ENCODE results near the gene TSHZ3. TPM values are rescaled to one million over a fixed set of nuclear protein-coding genes. Genes with fewer than 3 reads are reported as not detected.
A peak's percentile ranks its signal among the peaks of the same experiment; 100 is the strongest.

Gene TSHZ3
- total RNA-seq, 2 donors from 2014 or later, result 4.3 to 5.4 TPM

DNA sequence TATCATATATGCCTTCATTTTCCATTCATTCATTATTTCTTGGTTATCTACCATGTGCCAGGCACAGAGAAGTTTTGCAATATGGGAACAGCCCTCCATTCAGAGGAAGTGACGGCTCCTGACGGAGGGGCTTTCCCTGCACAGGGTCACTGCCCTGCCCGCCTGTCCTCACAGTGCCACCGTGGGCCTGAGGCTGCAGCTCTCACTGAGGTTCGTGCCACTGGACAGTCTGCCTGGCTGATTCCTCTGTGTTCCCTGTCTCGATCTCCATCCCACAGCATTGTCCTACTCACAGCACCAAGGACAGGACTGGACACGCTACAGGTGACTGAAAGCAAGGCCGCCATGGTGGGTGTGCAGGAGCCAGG lies 92.7 kb downstream of the TSHZ3 start:
- no peak for DNase-seq
- intact Hi-C loops (cut with DNase I), result no loop called here
- ATAC-seq, result no peak

DNA sequence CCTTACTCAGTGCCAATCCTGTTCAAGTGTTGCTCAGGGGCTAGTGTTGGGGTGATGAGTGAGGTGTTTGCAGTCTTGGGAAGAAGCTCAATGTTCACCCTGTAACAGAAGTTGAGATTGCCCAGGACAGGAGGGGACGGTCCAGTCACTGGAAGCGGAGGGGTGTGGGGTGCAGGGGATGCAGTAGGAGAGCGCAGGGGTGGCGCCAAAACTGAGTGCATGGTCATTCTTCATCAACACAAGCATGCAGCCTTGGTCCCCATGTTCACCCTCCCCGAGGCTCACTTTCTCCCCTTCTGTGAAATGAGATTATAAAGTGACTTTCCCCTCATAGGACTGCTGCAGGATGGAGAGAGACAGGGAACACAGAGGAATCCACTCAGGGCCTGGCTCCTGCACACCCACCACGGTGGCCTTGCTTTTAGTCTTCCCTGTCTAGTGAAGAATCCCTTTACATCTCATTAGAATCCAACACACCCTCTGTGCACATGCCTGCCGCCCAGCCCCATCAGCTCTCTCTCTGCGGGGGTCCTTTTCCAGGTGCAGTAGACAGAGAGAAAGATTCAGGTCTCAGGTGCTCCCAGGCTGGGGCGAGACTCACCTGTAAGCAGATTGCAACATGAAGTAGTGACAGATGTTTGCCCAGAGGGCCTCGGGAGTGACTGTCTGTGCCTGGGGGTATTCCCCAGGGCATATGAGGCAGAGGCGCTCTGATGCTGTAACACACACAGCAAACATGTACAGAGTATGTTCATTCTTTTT lies 93.2 kb downstream of the TSHZ3 start:
- DNase-seq (no peak), ATAC-seq (no peak)
- intact Hi-C loops (cut with DNase I), result no loop called here

DNA sequence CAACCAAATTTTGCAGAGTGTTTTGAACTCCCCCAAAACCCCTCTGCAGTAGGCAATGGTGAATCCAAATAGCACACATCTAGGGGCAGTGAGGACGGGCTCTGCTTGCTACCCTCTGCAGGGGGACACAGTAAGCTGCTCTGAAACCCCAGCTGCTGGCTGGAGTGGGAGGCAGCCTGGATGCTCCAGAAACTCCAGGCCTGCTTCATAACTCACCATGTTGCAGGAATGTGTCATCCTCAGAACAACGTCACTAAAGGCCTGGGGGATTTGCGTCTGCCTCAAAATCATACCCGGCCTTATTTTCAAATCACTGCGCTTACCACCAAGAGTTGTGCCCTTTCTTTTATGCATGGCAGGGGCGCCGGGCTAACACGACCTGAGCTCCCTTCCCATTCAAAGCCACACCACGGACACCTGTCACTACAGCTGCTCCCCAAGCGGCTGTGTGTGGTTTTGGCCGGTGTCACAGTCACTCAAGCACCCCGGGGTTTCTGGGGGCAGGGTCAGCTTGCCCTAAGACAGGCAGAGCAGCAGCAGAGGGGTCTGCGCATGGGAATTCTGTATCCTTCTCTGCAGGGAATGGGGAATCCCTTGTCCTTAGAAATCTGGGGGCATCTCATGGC lies 93.9 kb downstream of the TSHZ3 start:
- ATAC-seq, result no peak
- intact Hi-C loops (cut with DNase I), result no loop called here
- DNase-seq, result no peak

DNA sequence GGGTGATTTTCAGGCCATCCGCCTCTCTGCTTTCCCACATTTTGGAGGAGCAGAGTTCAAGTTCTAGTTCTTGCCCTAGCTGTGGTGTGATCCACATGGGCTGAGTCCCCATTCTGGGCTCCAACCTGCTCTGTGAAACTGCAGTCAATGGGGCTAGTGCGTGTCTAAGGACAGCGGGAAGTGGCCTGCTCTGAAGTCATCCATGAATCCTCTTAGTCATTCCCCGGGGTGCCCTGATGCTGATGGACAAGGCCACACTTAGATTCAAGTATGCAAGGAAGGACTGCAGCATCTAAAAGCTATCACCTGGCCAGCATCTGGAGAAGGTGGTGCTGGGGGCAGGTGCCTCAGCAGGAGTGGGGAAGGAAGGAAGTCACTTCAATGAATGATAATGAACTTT lies 94.6 kb downstream of the TSHZ3 start:
- intact Hi-C loops (cut with DNase I), result no loop called here
- ATAC-seq (no peak), DNase-seq (no peak)

DNA sequence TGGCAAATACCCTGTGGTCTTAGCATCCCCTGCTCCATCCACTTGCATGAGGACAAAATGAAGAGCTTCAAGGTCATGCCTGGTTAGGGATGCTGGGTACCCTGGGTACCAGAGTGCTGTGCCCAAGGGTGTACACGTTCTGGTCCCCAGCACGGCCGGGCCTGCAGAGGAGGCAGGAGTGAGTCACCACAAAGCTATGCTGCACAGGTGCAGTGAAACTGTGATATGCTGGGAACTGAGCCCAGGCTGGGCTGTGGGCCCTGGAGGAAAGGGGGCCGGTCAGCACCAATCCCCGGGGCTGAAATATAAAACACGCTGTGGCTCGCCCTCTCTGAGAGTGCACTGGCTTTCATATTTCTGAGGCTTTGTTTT lies 95.1 kb downstream of the TSHZ3 start:
- peak in 1 of 2 donors; percentile 52 for ATAC-seq

DNA sequence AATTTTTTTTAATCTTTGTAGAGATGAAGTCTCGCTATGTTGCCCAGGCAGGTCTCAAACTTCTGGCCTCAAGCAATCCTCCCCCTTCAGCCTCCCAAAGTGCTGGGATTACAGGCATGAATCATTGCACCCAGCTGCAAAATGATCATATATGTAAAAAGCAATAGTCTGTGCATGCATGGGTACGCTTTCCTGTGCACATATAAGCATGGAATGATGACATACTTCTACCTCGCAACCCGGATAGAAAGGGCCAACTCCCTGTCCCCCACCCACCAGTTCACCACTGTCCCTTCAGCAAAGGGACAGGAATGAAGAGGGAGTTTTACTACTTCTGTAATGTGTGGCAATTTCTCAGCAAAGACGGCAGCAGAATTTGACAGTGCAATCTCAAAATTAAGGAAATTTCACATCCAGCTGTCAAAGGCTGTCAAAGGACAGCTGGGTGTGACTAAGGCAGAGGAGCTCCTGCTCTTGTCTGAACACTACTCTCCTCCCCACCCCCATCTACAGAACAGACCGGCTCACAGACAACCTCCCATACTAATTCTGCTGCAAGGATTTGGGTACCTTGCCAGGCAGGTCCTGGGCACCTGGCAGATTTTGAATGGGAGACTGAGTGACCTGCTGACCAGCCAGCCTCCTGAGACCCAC lies 95.6 kb downstream of the TSHZ3 start:
- DNase-seq (no peak), ATAC-seq (no peak)
- intact Hi-C loops (cut with DNase I), result no loop called here

More for the DNA sequence above, 95.1 kb downstream of the TSHZ3 start:
- DNase-seq, result no peak
- intact Hi-C loops (cut with DNase I), result no loop called here

DNA sequence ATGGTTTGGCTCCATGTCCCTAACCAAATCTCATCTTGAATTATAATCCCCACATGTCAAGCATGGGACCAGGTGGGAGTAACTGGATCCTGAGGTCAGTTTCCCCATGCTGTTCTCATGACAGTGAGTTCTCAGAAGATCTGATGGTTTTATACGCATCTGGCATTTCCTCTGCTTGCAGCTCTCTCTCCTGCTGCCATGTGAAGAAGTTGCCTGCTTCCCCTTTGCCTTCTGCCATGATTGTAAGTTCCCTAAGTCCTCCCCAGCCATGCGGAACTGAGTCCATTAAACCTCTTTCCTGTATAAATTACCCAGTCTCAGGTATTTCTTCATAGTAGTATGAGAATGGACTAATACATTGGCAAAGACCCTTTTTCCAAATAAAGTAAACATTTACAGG lies 96.8 kb downstream of the TSHZ3 start:
- no peak for DNase-seq
- ATAC-seq, result no peak
- intact Hi-C loops (cut with DNase I), result no loop called here

DNA sequence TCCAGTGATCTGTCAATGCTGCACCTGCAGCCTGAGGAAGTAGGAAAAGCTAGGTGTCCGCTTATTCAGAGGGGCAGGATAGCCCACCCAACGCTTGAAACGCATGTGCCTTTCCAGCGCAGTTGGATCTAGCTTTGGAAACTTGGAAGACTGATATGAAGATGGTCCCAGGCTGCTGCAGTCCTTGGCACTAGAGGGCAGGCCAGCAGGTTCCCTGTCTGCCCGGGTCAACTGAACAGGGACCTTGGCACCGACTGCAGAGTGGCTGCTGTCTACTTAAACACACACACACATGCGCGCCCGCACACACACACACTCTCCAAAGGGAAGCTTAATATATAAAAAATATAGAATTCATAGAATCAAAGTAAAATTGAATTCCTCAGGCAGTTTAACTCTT lies 100.0 kb downstream of the TSHZ3 start:
- DNase-seq (no peak), ATAC-seq (no peak)
- intact Hi-C loops (cut with DNase I), result no loop called here

DNA sequence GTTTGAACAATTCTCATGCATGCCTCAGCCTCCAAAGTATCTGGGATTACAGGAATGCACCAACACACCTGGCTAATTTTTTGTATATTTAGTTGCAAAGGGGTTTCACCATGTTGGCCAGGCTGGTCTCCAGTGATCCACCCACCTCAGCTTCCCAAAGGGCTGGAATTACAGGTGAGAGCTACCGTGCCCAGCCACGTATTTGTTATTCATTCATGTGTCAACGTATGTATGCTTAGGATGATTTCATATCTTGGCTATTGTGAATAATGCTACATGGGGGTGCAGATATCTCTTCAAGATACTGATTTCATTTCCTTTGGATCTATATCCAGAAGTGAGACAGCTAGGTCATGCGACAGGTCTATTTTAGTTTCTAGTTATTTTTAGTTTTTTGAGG lies 113.4 kb downstream of the TSHZ3 start:
- intact Hi-C loops (cut with DNase I), result no loop called here
- DNase-seq (no peak), ATAC-seq (no peak)

DNA sequence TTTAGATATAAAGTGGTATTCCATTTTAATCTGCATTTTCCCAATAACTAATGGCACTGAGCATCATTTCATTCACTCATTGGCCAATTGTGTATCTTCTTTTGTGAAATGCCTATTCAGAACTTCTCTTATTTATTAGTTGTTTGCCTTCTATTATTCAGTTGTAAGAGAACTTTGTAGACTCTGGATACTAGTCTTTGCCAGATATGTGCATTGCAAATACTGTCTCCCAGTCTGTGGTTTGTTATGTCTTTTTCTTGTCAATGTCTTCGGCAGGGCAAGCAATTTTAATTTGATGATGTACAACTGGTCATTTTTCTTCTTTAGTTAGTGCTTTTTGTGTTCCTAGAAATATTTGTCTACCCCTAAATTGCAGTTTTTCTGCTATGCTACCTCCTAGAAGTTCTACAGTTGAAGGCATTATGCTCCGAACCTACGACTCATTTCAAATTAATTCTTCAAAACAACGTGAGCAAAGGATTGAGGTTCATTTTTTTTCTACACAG lies 115.9 kb downstream of the TSHZ3 start:
- intact Hi-C loops (cut with DNase I), result no loop called here
- no peak for ATAC-seq
- DNase-seq, result no peak

DNA sequence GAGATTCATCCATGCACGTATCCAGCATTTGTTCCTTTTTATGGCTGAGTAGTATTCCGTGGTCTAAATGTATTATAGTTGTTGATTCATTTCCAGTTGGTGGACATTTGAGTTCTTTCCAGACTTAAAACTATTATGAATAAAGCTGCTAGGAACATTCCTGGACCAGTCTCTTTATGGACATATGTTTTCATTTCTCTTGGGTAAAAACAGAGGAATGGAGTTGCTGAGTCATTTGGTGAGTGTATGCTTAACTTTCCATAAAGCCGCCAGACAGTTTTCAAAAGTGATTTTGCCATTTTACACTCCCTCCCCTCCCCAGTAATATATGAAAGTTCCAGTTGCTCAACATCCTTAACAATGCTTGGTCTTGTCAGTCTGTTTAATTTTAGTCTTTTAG lies 116.4 kb downstream of the TSHZ3 start:
- ATAC-seq, result no peak
- intact Hi-C loops (cut with DNase I), result no loop called here

DNA sequence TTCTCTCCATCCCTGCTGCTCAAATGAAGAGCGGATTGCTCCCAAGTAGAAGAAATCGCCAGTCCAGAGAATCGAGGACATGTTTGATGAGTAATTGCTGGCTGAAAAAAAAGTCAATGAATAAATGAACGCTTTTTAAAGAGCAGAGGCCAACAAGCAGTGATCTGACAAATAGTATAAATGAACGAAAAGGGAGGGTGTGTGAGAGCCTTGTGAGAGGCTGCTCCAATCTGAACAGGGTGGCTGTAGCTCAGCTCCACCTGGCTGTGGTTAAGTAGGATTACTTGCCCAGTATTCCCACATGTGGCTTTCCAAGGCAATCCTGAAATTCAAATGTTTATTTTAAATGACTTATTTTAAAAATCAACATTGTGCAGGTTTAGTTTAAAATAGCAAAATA lies 117.1 kb downstream of the TSHZ3 start:
- intact Hi-C loops (cut with DNase I), result no loop called here
- no peak for DNase-seq
- ATAC-seq, result no peak

More for the DNA sequence above, 116.4 kb downstream of the TSHZ3 start:
- DNase-seq, result no peak

DNA sequence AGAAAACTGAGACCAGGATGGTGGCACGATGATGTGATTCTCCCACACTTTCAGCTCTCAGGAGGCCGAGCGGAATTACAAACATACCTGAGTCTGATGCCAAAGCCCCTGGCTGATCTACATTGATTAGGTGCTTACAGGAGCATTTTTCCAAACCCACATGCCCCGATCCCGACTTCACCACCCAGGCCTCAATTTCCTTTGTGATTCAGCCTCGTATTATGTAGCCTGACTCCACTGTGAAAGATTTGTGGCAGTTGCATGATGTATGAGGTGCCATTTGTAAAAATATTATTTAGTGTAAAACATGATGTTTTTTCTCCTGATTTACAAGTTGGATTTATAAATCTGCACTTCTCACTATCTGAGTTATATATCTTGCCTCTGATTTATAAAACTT lies 118.0 kb downstream of the TSHZ3 start:
- DNase-seq, result no peak
- ATAC-seq, result no peak
- intact Hi-C loops (cut with DNase I), result no loop called here

DNA sequence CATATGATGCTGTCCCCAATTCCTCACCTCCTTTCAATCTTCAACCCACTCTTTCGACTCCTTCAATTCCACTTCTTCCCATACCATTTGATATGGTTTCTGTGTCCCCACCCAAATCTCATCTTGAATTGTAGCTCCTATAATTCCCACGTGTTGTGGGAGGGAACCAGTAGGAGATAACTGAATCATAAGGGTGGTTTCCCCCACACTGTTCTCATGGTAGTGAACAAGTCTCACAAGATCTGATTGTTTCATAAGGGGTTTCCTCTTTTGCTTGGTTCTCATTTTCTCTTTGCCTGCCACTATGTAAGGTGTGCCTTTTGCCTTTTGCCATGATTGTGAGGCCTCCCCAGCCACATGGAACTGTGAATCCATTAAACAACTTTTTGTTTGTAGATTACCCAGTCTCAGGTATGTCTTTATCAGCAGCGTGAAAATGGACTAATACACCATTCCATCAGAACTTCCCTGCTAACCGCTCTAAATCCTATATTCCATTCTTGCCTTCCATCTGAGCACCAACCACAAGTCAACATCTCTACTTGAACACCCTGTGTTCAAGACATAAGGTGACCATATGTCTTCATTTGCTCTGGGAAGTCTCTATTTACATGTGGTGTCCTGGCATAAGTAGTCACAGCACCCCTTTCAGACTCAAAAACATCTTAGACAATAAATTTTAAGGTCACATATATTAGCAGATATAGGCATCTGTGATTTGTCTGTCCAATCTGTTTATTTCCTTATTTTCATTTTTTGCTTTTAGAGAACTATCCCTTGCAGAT lies 122.9 kb downstream of the TSHZ3 start:
- ATAC-seq (no peak), DNase-seq (no peak)
- intact Hi-C loops (cut with DNase I), result no loop called here
